HepG2 (cell line): ENCODE results near the gene ITGB7. TPM values are rescaled to one million over a fixed set of nuclear protein-coding genes. Genes with fewer than 3 reads are reported as not detected.

Experiments
- ARNT ChIP-seq: fragments of 450-650 bp; IDR thresholded peaks from 2 replicates; pipeline ENCODE4 v1.6.1; 2017
- ATF7-NPFF ChIP-seq: sonication (generic); formaldehyde crosslinking; IDR thresholded peaks from 2 replicates; pipeline ENCODE4 v1.8.1; 2023; ENCODE audit warnings: mild to moderate bottlenecking, low read depth, missing genetic modification reagents, moderate library complexity
- HOXA7 ChIP-seq: sonication (generic); formaldehyde crosslinking; IDR thresholded peaks from 2 replicates; pipeline ENCODE4 v1.8.1; 2022; ENCODE audit warnings: mild to moderate bottlenecking, missing genetic modification reagents, moderate library complexity
- RARA ChIP-seq: IDR thresholded peaks from 2 replicates; pipeline ENCODE4 v1.6.1; 2016; ENCODE audit warnings: missing genetic modification reagents, missing compliant biosample characterization
- RCOR2 ChIP-seq: IDR thresholded peaks from 2 replicates; pipeline ENCODE4 v1.6.1; 2016; ENCODE audit warnings: missing biosample characterization, missing genetic modification reagents
- RFX1 ChIP-seq: fragments of 450-650 bp; IDR thresholded peaks from 2 replicates; pipeline ENCODE4 v1.6.1; 2017
- ZBTB1 ChIP-seq: sonication (generic); formaldehyde crosslinking; IDR thresholded peaks from 2 replicates; pipeline ENCODE4 v1.4.0; 2020; ENCODE audit warnings: missing genetic modification reagents, borderline replicate concordance
- ZNF12 ChIP-seq: sonication (generic); formaldehyde crosslinking; IDR thresholded peaks from 2 replicates; pipeline ENCODE4 v1.5.0; 2020; ENCODE audit warnings: missing genetic modification reagents
- ZNF432 ChIP-seq: sonication (generic); formaldehyde crosslinking; IDR thresholded peaks from 2 replicates; pipeline ENCODE4 v1.5.0; 2020; ENCODE audit warnings: missing genetic modification reagents, mild to moderate bottlenecking, borderline replicate concordance
- polyA plus RNA-seq, 8 experiments: library from polyadenylated mRNA; depleted of rRNA in 3 of 8; stranded (reverse) in 7 of 8; unstranded in 1 of 8; fragments of >200 nt; fragmentation: Illumina TruSeq in 4 of 8; extraction: Trizol in 4 of 8; gene quantifications; 2 replicates each; pipeline versions ENCODE4 v1.2.1 to v1.2.3, GENCODE V29; 2011 to 2016; ENCODE audit warnings: low read depth in 4 of 8, missing spikeins in 1 of 8, mixed read lengths in 1 of 8; ENCODE audit not compliant: insufficient read depth in 1 of 8
- total RNA-seq, 5 experiments: library from RNA; depleted of rRNA; stranded (reverse); fragments of >200 nt; fragmentation: Illumina TruSeq; extraction: Trizol; gene quantifications; 2 replicates each; pipeline ENCODE4 v1.2.3, GENCODE V29; 2016; ENCODE audit warnings: low read depth in 1 of 5
- TF ChIP-seq, protein P1 (sequence below): IDR thresholded peaks from 2 replicates; pipeline ENCODE4 v1.6.1; 2016; ENCODE audit warnings: missing compliant biosample characterization, missing genetic modification reagents, borderline replicate concordance
- TF ChIP-seq, protein P2 (sequence below): sonication (generic); formaldehyde crosslinking; IDR thresholded peaks from 2 replicates; pipeline ENCODE4 v1.4.0; 2020; ENCODE audit warnings: missing genetic modification reagents, mild to moderate bottlenecking, borderline replicate concordance
- TF ChIP-seq, protein P3 (sequence below): sonication (generic); formaldehyde crosslinking; IDR thresholded peaks from 2 replicates; pipeline ENCODE4 v1.5.0; 2020; ENCODE audit warnings: missing genetic modification reagents
- TF ChIP-seq, protein P4 (sequence below): sonication (generic); formaldehyde crosslinking; IDR thresholded peaks from 2 replicates; pipeline ENCODE4 v1.8.1; 2023; ENCODE audit warnings: mild to moderate bottlenecking, missing genetic modification reagents, borderline replicate concordance
- TF ChIP-seq, protein P5 (sequence below): sonication (generic); formaldehyde crosslinking; IDR thresholded peaks from 2 replicates; pipeline ENCODE4 v1.5.1; 2020; ENCODE audit warnings: missing genetic modification reagents, mild to moderate bottlenecking, borderline replicate concordance
- TF ChIP-seq, protein P6 (sequence below): sonication (generic); formaldehyde crosslinking; IDR thresholded peaks from 2 replicates; pipeline ENCODE4 v1.4.0; 2020; ENCODE audit warnings: missing genetic modification reagents
- TF ChIP-seq, protein P7 (sequence below): sonication (generic); formaldehyde crosslinking; IDR thresholded peaks from 2 replicates; pipeline ENCODE4 v1.4.0; 2020; ENCODE audit warnings: missing genetic modification reagents, borderline replicate concordance

Gene ITGB7
- total and polyA plus RNA-seq, 2 of the 13 experiments (the other 11 are each of a cell fraction or from before 2014, with no cell fraction given), result 0.16 to 0.18 TPM

DNA sequence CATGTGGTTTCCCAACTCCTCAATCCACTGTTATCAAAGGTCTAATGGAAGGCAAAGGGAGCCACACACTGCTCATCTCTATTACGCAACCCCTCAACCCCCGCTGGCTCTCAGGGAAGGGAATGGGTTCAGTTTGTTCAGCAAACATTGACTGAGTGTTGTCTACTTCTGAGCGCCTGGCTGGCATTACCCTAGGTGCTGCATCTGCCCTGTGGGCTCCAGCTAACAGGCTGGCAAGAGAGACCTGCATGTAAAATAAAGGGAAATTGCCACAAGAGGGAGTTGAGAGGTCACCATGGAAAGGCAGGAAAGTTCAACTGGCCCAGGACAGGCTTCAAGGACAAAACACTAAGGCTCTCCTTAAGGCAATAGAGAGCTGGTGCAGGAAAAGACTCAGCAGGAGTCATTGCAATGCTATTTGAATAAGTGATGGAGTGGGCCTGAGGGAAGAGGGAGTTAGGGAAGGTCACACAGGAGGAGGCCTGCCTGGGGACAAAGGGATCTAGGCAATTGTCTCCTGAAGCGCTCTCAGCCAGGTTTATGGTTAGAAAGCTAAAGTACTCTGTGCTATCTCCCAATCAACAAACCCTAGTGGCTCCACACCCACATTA is 32.1 kb downstream of the ITGB7 start (continued):
- TF ChIP-seq, protein P1, sequence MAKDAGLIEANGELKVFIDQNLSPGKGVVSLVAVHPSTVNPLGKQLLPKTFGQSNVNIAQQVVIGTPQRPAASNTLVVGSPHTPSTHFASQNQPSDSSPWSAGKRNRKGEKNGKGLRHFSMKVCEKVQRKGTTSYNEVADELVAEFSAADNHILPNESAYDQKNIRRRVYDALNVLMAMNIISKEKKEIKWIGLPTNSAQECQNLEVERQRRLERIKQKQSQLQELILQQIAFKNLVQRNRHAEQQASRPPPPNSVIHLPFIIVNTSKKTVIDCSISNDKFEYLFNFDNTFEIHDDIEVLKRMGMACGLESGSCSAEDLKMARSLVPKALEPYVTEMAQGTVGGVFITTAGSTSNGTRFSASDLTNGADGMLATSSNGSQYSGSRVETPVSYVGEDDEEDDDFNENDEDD (CRISPR knock-in tag), result no peak
- TF ChIP-seq ZNF12 (CRISPR knock-in tag) (peak; percentile 74; the same call in 1 of the 2 replicates), ZNF432 (CRISPR knock-in tag) (no peak), RCOR2 (CRISPR knock-in tag) (peak; percentile 68), RARA (CRISPR knock-in tag) (peak; percentile 66), RFX1 (no peak), HOXA7 (CRISPR knock-in tag) (no peak), ARNT (no peak), ATF7-NPFF (no peak), ZBTB1 (CRISPR knock-in tag) (no peak)
- TF ChIP-seq, protein P2, sequence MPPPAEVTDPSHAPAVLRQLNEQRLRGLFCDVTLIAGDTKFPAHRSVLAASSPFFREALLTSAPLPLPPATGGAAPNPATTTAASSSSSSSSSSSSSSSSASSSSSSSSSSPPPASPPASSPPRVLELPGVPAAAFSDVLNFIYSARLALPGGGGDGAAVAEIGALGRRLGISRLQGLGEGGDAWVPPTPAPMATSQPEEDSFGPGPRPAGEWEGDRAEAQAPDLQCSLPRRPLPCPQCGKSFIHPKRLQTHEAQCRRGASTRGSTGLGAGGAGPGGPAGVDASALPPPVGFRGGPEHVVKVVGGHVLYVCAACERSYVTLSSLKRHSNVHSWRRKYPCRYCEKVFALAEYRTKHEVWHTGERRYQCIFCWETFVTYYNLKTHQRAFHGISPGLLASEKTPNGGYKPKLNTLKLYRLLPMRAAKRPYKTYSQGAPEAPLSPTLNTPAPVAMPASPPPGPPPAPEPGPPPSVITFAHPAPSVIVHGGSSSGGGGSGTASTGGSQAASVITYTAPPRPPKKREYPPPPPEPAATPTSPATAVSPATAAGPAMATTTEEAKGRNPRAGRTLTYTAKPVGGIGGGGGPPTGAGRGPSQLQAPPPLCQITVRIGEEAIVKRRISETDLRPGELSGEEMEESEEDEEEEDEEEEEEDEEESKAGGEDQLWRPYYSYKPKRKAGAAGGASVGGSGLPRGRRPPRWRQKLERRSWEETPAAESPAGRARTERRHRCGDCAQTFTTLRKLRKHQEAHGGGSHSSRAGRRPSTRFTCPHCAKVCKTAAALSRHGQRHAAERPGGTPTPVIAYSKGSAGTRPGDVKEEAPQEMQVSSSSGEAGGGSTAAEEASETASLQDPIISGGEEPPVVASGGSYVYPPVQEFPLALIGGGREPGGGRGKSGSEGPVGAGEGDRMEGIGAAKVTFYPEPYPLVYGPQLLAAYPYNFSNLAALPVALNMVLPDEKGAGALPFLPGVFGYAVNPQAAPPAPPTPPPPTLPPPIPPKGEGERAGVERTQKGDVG (CRISPR knock-in tag), result no peak
- TF ChIP-seq, protein P3, sequence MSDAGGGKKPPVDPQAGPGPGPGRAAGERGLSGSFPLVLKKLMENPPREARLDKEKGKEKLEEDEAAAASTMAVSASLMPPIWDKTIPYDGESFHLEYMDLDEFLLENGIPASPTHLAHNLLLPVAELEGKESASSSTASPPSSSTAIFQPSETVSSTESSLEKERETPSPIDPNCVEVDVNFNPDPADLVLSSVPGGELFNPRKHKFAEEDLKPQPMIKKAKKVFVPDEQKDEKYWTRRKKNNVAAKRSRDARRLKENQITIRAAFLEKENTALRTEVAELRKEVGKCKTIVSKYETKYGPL (CRISPR knock-in tag), result peak; percentile 92
- TF ChIP-seq, protein P4, sequence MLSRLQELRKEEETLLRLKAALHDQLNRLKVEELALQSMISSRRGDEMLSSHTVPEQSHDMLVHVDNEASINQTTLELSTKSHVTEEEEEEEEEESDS (CRISPR knock-in tag), result no peak
- TF ChIP-seq, protein P5, sequence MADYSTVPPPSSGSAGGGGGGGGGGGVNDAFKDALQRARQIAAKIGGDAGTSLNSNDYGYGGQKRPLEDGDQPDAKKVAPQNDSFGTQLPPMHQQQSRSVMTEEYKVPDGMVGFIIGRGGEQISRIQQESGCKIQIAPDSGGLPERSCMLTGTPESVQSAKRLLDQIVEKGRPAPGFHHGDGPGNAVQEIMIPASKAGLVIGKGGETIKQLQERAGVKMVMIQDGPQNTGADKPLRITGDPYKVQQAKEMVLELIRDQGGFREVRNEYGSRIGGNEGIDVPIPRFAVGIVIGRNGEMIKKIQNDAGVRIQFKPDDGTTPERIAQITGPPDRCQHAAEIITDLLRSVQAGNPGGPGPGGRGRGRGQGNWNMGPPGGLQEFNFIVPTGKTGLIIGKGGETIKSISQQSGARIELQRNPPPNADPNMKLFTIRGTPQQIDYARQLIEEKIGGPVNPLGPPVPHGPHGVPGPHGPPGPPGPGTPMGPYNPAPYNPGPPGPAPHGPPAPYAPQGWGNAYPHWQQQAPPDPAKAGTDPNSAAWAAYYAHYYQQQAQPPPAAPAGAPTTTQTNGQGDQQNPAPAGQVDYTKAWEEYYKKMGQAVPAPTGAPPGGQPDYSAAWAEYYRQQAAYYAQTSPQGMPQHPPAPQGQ (CRISPR knock-in tag), result no peak
- TF ChIP-seq, protein P6, sequence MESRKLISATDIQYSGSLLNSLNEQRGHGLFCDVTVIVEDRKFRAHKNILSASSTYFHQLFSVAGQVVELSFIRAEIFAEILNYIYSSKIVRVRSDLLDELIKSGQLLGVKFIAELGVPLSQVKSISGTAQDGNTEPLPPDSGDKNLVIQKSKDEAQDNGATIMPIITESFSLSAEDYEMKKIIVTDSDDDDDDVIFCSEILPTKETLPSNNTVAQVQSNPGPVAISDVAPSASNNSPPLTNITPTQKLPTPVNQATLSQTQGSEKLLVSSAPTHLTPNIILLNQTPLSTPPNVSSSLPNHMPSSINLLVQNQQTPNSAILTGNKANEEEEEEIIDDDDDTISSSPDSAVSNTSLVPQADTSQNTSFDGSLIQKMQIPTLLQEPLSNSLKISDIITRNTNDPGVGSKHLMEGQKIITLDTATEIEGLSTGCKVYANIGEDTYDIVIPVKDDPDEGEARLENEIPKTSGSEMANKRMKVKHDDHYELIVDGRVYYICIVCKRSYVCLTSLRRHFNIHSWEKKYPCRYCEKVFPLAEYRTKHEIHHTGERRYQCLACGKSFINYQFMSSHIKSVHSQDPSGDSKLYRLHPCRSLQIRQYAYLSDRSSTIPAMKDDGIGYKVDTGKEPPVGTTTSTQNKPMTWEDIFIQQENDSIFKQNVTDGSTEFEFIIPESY (CRISPR knock-in tag), result 0 out of 2 replicates have a peak, but pooled peaks have one; percentile 5
- TF ChIP-seq, protein P7, sequence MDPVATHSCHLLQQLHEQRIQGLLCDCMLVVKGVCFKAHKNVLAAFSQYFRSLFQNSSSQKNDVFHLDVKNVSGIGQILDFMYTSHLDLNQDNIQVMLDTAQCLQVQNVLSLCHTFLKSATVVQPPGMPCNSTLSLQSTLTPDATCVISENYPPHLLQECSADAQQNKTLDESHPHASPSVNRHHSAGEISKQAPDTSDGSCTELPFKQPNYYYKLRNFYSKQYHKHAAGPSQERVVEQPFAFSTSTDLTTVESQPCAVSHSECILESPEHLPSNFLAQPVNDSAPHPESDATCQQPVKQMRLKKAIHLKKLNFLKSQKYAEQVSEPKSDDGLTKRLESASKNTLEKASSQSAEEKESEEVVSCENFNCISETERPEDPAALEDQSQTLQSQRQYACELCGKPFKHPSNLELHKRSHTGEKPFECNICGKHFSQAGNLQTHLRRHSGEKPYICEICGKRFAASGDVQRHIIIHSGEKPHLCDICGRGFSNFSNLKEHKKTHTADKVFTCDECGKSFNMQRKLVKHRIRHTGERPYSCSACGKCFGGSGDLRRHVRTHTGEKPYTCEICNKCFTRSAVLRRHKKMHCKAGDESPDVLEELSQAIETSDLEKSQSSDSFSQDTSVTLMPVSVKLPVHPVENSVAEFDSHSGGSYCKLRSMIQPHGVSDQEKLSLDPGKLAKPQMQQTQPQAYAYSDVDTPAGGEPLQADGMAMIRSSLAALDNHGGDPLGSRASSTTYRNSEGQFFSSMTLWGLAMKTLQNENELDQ (CRISPR knock-in tag), result no peak
